OCI-LY1 (cell line): ENCODE results near the gene SMCP.

Experiments used
- H2AFZ ChIP-seq: fragments of 200-600 bp; sonication (generic), shearing (Covaris generic); 2 replicates; pipeline ENCODE4 v1.6.0; 2014; ENCODE audit warnings: antibody characterized with exemption, mild to moderate bottlenecking, low read length
- H3F3A ChIP-seq: fragments of 200-600 bp; sonication (generic), shearing (Covaris generic); 2 replicates; pipeline ENCODE4 v1.6.0; 2014; ENCODE audit warnings: mild to moderate bottlenecking, antibody characterized with exemption, low read length, moderate library complexity; ENCODE audit not compliant: insufficient read depth
- H3K27ac ChIP-seq: fragments of 200-600 bp; sonication (generic); 2 replicates; pipeline ENCODE4 v1.5.1; 2014; ENCODE audit warnings: low read length, mixed run types, mild to moderate bottlenecking, low read depth; ENCODE audit not compliant: poor library complexity, severe bottlenecking
- H3K27me3 ChIP-seq: fragments of 200-600 bp; sonication (generic); 2 replicates; pipeline ENCODE4 v1.6.0; 2014; ENCODE audit warnings: antibody characterized with exemption, mild to moderate bottlenecking, low read length, moderate library complexity; ENCODE audit not compliant: insufficient read depth
- H3K36me3 ChIP-seq: fragments of 200-600 bp; sonication (generic); 2 replicates; pipeline ENCODE4 v1.6.1; 2014; ENCODE audit warnings: mild to moderate bottlenecking, antibody characterized with exemption, low read length, moderate library complexity, mixed read lengths; ENCODE audit not compliant: insufficient read depth
- H3K4me1 ChIP-seq: fragments of 200-600 bp; sonication (generic); 2 replicates; pipeline ENCODE4 v1.5.1; 2014; ENCODE audit warnings: mild to moderate bottlenecking, low read length, moderate library complexity; ENCODE audit not compliant: insufficient read depth, severe bottlenecking
- H3K4me2 ChIP-seq: fragments of 200-600 bp; sonication (generic), shearing (Covaris generic); 2 replicates; pipeline ENCODE4 v1.6.1; 2014; ENCODE audit warnings: low read length
- H3K4me3 ChIP-seq: fragments of 200-600 bp; sonication (generic); 2 replicates; pipeline ENCODE4 v1.5.1; 2014; ENCODE audit warnings: low read length, low read depth, mild to moderate bottlenecking, mixed read lengths; ENCODE audit not compliant: poor library complexity, severe bottlenecking
- H3K79me2 ChIP-seq: fragments of 200-600 bp; shearing (Covaris generic); 2 replicates; pipeline ENCODE4 v1.6.1; 2016; ENCODE audit warnings: mixed run types, low read length, mixed read lengths; ENCODE audit not compliant: insufficient read depth
- H3K9ac ChIP-seq: fragments of 200-600 bp; sonication (generic), shearing (Covaris generic); 2 replicates; pipeline ENCODE4 v1.6.1; 2014; ENCODE audit warnings: mild to moderate bottlenecking, low read length, mixed read lengths
- H3K9me2 ChIP-seq: fragments of 200-600 bp; sonication (generic), shearing (Covaris generic); 2 replicates; pipeline ENCODE4 v1.6.1; 2014; ENCODE audit warnings: low read depth, mild to moderate bottlenecking, low read length, mixed read lengths
- H3K9me3 ChIP-seq: fragments of 200-600 bp; shearing (Covaris generic); 2 replicates; pipeline ENCODE4 v1.6.1; 2014; ENCODE audit warnings: low read length, mixed read lengths
- H4K20me1 ChIP-seq: fragments of 200-600 bp; sonication (generic), shearing (Covaris generic); 2 replicates; pipeline ENCODE4 v1.6.0; 2016; ENCODE audit warnings: mild to moderate bottlenecking, low read length; ENCODE audit not compliant: insufficient read depth
- CTCF ChIP-seq: fragments of 200-600 bp; sonication (generic), shearing (Covaris generic); IDR thresholded peaks from 2 replicates; pipeline ENCODE4 v1.5.1; 2017; ENCODE audit warnings: mild to moderate bottlenecking, antibody characterized with exemption, low read length, moderate library complexity, mixed read lengths
- EZH2 ChIP-seq: fragments of 200-600 bp; sonication (generic), shearing (Covaris generic); IDR thresholded peaks from 2 replicates; pipeline ENCODE4 v1.8.0; 2017; ENCODE audit warnings: borderline replicate concordance, mixed run types, mild to moderate bottlenecking, antibody characterized with exemption, low read length, moderate library complexity, mixed read lengths

SMCP gene

DNA sequence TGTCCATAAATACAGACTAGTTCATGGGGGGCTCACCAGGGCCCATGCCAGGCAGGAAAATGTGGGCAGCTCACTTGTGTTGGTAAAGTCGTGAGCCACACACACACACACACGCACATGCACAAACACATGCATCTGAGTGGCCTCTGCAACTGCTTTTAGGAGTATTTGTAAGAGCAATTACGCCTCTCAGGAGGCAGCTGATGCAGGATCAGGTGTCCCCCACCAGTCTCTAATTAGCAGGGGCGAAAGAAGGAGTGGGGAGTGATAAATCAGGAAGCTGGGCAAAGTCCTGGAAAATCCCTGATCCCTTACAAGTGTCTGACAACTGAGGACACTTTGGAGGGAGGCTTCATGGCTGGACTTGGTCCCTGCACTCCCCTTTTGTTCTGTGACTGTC, 24.5 kb downstream of the SMCP start:
- Histone ChIP-seq H3F3A (no peaks in the 10 kb centered on the region), H3K9ac (no peak overlapping the region), H3K36me3 (no peaks in the 10 kb centered on the region), H3K79me2 (no peaks in the 10 kb centered on the region), H3K27me3 (no peaks in the 10 kb centered on the region), H3K4me3 (no peak overlapping the region), H3K4me2 (no peak overlapping the region), H3K9me3 (no peaks in the 10 kb centered on the region), H3K4me1 (no peaks in the 10 kb centered on the region), H3K9me2 (no peaks in the 10 kb centered on the region), H3K27ac (no peak overlapping the region), H2AFZ (no peak overlapping the region), H4K20me1 (no peaks in the 10 kb centered on the region)
- no peak for TF ChIP-seq EZH2
- no peak for TF ChIP-seq CTCF

- H3K79me2 ChIP-seq = no peaks in the 10 kb centered on the region
- H4K20me1 ChIP-seq = no peaks in the 10 kb centered on the region
- H3K4me1 ChIP-seq = no peaks in the 10 kb centered on the region
- H3K9me2 ChIP-seq = no peaks in the 10 kb centered on the region
- no peak overlapping the region for H3K27ac ChIP-seq
- H3K9ac ChIP-seq = no peak overlapping the region
- no peaks in the 10 kb centered on the region for H3K9me3 ChIP-seq
- H3K4me3 ChIP-seq = no peak overlapping the region
- H3K4me2 ChIP-seq = no peak overlapping the region
- no peaks in the 10 kb centered on the region for H3K27me3 ChIP-seq
- no peaks in the 10 kb centered on the region for H3F3A ChIP-seq
- TF ChIP-seq CTCF (no peak), EZH2 (no peak)
- no peak overlapping the region for H2AFZ ChIP-seq
- H3K36me3 ChIP-seq = no peaks in the 10 kb centered on the region
Measured at GRCh38 chr1:152904688-152905440, 26.7 kb downstream of the SMCP start.

GRCh38 chr1:152906023-152906565, 28.0 kb downstream of the SMCP start:
- H3K4me3 ChIP-seq = no peak overlapping the region
- H3F3A ChIP-seq = no peaks in the 10 kb centered on the region
- H3K79me2 ChIP-seq = no peaks in the 10 kb centered on the region
- no peak overlapping the region for H3K27ac ChIP-seq
- no peaks in the 10 kb centered on the region for H3K9me2 ChIP-seq
- H3K4me2 ChIP-seq = no peak overlapping the region
- TF ChIP-seq CTCF (no peak), EZH2 (no peak)
- H4K20me1 ChIP-seq = no peaks in the 10 kb centered on the region
- no peaks in the 10 kb centered on the region for H3K36me3 ChIP-seq
- no peaks in the 10 kb centered on the region for H3K27me3 ChIP-seq
- no peaks in the 10 kb centered on the region for H3K9me3 ChIP-seq
- no peak overlapping the region for H3K9ac ChIP-seq
- no peaks in the 10 kb centered on the region for H3K4me1 ChIP-seq
- no peak overlapping the region for H2AFZ ChIP-seq
